HG03378 (cell line): ENCODE results near the gene USP15.

Source experiments
- ATAC-seq: cut with Tn5 transposase; IDR thresholded peaks from one replicate; pipeline ENCODE4 v1.9.1; 2021; ENCODE audit warnings: mild to moderate bottlenecking, moderate library complexity; ENCODE audit not compliant: unreplicated experiment

Gene USP15

DNA sequence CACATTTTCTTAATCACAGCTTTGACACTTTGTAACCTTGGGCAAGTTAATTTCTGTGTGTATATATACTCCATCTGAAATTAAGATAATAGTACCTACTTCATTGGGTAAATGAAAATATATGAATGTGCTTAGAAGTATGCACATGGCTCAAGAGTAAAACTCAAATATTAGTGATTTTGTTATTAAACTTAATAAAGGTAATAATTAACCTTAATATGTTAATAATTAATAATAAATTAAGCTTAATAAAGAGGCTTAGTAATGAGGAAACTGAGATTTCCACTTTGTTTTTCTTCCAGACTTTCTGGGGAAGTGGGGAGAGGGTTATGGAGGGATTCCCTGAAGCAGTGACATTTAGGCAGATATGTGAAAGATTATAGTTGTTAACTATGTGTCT lies 19.8 kb downstream of the USP15 start:
- ATAC-seq, result no peak

DNA sequence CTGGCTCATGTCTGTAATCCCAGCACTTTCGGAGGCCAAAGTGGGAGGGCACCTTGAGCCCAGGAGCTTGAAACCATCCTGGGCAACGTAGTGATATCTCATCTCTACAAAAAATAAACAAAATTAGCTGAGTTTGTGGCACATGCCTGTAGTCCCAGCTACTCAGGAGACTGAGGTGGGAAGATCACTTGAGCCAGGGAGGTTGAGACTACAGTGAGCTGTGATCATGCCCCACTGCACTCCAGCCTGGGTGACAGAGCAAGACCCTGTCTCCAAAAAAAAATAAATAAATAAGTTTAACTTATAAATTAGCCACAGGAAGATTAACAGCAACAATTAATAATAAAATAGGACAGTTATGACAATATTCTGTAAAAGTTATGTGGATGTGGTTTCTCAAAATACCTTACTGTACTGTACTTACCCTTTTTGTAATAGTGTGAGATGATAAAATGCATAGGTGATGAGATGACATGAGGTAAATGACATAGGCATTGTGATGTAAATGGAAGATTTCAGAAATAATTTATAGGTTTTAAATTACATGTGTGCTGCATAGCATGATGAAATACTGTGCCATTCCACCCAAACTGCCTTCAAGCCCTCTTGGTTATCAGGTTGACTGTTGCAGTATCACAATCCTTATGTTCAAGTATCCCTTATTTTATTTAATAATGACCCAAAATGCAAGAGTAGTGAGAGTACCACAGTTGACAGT lies 22.0 kb downstream of the USP15 start:
- ATAC-seq, result no peak

- no peak for ATAC-seq
These were observed 24.5 kb downstream of the USP15 start for GRCh38 chr12:62284749-62285148.

DNA sequence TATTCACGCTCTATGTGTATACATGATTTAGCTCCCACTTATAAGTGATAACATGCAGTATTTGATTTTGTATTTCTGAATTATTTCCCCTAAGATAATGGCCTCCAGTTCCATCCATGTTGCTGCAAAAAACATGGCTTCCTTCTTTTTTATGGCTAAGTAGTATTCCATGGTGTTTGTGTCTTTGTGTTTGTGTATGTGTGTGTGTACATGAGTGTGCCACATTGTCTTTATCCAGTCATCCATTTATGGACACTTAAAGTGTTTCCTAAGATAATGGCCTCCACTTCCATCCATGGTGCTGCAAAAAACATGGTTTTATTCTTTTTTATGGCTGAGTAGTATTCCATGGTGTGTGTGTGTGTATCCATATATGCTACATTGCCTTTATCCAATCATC lies 25.1 kb downstream of the USP15 start:
- ATAC-seq, result no peak

- ATAC-seq, result no peak
These were observed 28.1 kb downstream of the USP15 start for GRCh38 chr12:62288328-62288727.

DNA sequence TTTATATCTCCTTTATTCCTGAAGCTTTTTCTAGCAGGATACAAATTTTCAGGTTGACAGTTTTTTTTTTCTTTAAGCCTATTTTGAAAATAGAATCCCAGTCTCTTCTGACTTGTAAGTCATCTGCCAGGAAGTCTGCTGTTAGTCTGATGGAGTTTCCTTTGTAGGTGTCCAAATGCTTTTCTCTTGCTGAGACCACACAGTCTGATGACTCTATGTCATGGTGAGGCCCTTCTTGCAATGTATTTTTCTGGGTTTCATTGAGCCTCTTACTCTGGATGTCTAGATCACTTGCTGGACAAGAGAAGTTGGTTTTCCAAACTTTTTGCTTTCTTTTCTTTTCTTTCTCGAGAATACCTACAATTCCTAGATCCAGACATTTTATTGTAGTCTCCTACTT lies 30.6 kb downstream of the USP15 start:
- ATAC-seq, result no peak

- ATAC-seq, result no peak
These were observed 31.9 kb downstream of the USP15 start for GRCh38 chr12:62291864-62292760.

- ATAC-seq, result no peak
These were observed 32.6 kb downstream of the USP15 start for GRCh38 chr12:62292761-62293344.

GRCh38 chr12:62294378-62294777 lies 34.2 kb downstream of the USP15 start:
- no peak for ATAC-seq

GRCh38 chr12:62296001-62296400 lies 35.8 kb downstream of the USP15 start:
- no peak for ATAC-seq

DNA sequence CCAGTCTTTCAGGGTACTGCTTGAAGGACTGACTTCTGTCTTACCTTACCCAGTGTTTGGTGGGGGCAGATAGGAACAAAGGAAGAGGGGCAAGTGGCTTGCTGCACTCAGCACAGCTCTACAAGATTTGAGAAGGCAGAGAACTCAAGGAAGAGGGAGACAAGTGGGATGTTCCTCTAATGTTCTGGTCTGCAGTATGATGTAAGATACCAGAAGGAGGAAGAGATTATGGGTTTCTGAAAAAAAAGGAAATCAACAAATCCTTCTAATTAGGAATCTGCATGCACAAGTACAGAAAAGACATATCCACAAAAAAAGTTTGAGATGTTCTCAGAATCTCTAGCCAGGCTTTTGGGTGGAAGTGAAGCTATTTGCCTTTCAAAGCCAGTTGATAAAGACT lies 37.1 kb downstream of the USP15 start:
- ATAC-seq, result no peak

- no peak for ATAC-seq
These were observed 39.4 kb downstream of the USP15 start for GRCh38 chr12:62299617-62300016.

- ATAC-seq, result no peak
These were observed 41.0 kb downstream of the USP15 start for GRCh38 chr12:62301080-62301798.

DNA sequence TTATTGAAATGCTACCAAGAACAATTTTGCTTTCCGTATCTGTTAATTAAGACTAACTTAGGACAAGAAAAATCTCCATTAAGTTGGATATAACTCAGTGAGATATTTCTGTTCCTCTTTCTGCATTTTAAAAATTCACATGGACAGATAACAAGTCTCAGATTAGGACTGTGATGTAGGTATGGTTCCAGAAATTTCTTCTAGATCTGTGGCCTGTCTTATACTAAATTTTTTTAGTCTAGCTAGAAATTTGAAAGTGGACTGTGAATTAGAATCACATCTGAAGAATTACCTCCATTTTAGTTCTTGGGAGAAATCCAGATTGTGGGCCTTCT lies 41.6 kb downstream of the USP15 start:
- no peak for ATAC-seq

DNA sequence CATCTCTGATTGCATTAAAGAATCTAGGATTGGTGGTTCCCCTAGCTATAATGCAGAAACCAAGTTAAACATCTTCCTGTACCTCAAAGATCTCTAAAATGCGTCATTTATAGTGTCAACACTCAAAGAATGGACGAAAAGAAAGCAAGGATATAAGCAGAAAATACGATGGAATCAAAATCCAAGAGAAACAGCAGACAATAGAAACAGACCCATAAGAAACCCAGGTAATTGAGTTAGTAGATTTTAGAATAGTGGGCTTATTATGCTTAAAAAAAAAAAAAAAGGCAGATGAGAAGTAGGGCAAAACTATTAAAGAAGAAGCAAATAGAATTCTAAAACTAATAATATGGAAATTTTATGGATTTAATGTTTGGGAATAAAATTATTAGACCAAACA lies 44.4 kb downstream of the USP15 start:
- ATAC-seq, result no peak

DNA sequence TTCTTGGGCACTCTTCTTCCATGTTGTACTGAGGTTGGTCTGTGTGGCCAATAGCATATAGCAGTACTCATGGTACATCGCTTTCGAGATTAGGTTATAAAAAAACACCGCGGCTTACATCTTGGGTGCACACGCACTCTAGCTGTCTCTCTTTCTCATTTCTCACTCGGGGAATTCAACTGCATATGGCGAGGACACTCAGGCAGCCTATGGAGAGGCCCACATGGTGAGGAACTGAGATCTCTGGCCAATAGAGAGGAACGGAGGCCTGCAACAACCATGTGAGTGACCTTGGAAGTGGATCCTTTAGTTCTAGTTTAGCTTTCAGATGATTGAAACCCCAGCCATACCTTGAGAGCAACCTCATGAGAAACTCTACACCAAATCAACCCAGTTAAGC lies 45.6 kb downstream of the USP15 start:
- ATAC-seq, result no peak

DNA sequence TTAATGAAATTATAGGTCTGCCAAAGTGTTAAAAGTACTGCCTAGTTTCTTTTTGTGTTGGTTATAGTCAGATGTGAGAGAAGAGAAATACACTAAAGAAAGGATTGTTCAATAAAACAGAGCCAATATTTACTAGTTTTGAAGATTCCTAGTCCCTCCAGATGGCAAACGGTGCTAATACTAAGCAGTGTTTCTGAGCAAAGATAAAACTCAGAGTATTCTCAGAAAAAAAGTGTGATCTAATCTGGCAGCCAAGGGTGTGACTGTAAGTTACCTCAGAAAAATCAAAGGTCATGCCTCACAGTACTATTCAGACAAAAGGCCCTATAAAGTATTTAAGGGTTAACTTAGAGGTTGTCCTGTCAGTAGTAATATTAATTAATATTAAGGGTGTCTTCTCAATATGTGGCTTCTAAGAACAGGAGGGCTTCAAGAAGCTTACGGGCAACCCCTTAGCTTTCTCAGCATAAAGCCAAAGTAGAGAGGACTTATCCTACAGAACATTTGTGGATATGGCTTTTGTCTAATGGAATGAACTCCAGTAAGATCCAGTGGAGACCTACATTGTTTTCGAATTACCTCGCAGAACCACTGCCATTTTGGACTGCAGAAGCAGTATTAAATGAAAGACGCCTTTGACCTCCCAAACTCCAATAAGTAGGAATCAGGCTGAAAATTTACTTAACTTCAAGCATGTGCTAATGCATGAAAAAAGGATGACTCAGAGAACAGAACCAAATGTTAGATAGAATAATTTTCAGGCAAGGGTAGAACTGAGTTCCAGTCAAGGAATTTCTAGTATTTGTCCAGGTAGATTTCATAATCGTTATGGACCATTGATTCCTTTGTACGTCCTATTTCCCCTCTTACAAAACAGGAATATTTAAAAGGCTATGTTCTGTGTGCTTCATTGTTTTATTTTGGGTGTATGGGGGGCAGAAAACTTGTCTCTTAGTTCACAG lies 46.6 kb downstream of the USP15 start:
- no peak for ATAC-seq

- no peak for ATAC-seq
These were observed 48.0 kb downstream of the USP15 start for GRCh38 chr12:62308201-62308600.

DNA sequence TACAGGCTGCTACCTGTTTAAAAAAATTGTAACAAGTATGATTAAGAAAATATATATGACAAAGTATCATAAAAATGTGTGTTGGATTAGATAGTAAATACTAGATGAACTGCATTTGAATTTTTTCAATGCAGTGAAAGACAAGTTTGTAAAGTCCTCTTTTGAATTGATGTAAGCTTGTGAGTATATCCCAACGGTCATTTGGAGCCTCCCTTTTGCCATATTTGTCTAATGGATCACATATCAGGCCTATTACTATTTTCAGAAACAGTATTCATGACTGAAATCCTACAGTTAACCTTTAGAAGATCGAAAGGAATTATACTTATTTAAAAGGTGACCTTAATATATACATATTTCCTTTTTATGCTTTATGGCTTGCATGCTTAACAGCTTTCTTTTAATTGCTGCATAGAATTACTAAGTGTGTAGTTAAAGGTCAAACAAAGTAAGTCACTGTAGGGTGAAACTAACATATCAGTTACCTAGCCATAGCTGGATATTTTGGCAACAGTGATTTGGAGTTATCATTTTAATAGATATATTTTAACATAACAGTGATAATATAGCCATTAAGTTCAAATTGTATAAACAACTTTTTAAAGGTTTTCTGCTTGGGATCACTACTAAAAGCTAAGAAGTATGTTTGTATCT lies 53.6 kb downstream of the USP15 start:
- no peak for ATAC-seq

DNA sequence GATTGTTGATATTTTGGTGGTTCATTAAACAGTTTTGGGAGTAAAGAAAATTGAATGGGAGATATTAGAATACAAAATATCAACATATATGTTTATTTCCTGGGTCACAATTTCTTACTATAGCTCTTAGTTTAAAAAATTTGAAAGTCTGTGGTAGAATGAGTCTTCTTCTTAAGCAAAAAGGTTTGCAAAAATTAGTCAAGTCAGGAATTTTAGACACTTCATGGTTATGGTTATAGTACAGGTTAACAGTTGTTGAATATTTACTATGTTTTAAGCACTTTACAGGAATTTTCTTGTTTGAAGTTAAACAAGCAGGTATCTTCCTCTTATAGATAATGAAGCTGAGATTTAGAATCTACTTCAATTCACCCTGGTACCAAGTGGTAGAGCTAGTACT lies 56.8 kb downstream of the USP15 start:
- no peak for ATAC-seq
